K562 (cell line): ENCODE data around the gene ORC4.

ENCODE experiments used
- FOXM1 ChIP-seq, 2 experiments: fragments of 450-650 bp in 1 of 2; sonication (generic) in 1 of 2; formaldehyde crosslinking in 1 of 2; IDR thresholded peaks; 2 replicates each; pipeline versions ENCODE4 v1.6.1 to v1.9.0; 2017 to 2022; ENCODE audit warnings: low read depth in 2 of 2, mild to moderate bottlenecking in 2 of 2, missing genetic modification reagents in 1 of 2, moderate library complexity in 1 of 2
- MEIS2 ChIP-seq: fragments of 450-650 bp; IDR thresholded peaks from 2 replicates; pipeline ENCODE4 v1.6.1; 2014; ENCODE audit warnings: mild to moderate bottlenecking; ENCODE audit not compliant: partially characterized antibody
- ZBED1 ChIP-seq: IDR thresholded peaks from 2 replicates; pipeline ENCODE4 v1.6.1; 2014
- TF ChIP-seq, protein P1 (sequence below): fragments of 450-650 bp; IDR thresholded peaks from 2 replicates; pipeline ENCODE4 v1.6.1; 2017; ENCODE audit warnings: antibody characterized with exemption
- TF ChIP-seq, protein P2 (sequence below), 3 experiments: IDR thresholded peaks in 2 of 3; conservative IDR thresholded peaks in 1 of 3; 2 replicates each; pipeline ENCODE4 v1.5.1; 2011 to 2012; ENCODE audit warnings: low read length in 3 of 3, mild to moderate bottlenecking in 3 of 3, control low read depth in 2 of 3, improper control_type of control experiment in 1 of 3, inconsistent platforms in 1 of 3, low read depth in 1 of 3, mixed read lengths in 1 of 3, moderate library complexity in 1 of 3; ENCODE audit not compliant: insufficient read depth in 2 of 3

- no peak for TF ChIP-seq MEIS2
- TF ChIP-seq FOXM1 (IDR thresholded peaks at IDR 0.05; ENCODE audit: low read depth), result no peak
- no peak for TF ChIP-seq FOXM1 (CRISPR knock-in tag; IDR thresholded peaks at IDR 0.05; ENCODE audit: low read depth)
- TF ChIP-seq, protein P1, sequence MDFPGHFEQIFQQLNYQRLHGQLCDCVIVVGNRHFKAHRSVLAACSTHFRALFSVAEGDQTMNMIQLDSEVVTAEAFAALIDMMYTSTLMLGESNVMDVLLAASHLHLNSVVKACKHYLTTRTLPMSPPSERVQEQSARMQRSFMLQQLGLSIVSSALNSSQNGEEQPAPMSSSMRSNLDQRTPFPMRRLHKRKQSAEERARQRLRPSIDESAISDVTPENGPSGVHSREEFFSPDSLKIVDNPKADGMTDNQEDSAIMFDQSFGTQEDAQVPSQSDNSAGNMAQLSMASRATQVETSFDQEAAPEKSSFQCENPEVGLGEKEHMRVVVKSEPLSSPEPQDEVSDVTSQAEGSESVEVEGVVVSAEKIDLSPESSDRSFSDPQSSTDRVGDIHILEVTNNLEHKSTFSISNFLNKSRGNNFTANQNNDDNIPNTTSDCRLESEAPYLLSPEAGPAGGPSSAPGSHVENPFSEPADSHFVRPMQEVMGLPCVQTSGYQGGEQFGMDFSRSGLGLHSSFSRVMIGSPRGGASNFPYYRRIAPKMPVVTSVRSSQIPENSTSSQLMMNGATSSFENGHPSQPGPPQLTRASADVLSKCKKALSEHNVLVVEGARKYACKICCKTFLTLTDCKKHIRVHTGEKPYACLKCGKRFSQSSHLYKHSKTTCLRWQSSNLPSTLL, result no peak
- no peak for TF ChIP-seq ZBED1
- TF ChIP-seq, protein P2, sequence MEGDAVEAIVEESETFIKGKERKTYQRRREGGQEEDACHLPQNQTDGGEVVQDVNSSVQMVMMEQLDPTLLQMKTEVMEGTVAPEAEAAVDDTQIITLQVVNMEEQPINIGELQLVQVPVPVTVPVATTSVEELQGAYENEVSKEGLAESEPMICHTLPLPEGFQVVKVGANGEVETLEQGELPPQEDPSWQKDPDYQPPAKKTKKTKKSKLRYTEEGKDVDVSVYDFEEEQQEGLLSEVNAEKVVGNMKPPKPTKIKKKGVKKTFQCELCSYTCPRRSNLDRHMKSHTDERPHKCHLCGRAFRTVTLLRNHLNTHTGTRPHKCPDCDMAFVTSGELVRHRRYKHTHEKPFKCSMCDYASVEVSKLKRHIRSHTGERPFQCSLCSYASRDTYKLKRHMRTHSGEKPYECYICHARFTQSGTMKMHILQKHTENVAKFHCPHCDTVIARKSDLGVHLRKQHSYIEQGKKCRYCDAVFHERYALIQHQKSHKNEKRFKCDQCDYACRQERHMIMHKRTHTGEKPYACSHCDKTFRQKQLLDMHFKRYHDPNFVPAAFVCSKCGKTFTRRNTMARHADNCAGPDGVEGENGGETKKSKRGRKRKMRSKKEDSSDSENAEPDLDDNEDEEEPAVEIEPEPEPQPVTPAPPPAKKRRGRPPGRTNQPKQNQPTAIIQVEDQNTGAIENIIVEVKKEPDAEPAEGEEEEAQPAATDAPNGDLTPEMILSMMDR (IDR thresholded peaks at IDR 0.05 in 2 of 3, conservative IDR thresholded peaks at IDR 0.05 in 1 of 3; ENCODE audit: insufficient read depth in 2 of 3, low read depth in 1 of 3, low read length in 3 of 3), result no peak
Observed at GRCh38 chr2:147884830-147885229, 135.7 kb downstream of the ORC4 start.
